GM12878 (cell line): ENCODE data around the gene WWOX. TPM values are rescaled to one million over a fixed set of nuclear protein-coding genes. Genes with fewer than 3 reads are reported as not detected.

Source experiments
- ATAC-seq: fragments of 200-7000 bp; cut with Tn5 transposase; 3 replicates; pipeline ENCODE4 v1.9.1; 2020; ENCODE audit warnings: mild to moderate bottlenecking, moderate library complexity
- BruUV-seq: library from RNA; stranded (reverse); fragments of 400-500 nt; replicated peaks from 2 replicates; lab custom pipeline; 2021; lab: Mats Ljungman, UMichigan
- CTCF ChIA-PET: fragments of 300-600 bp; sonication (Branson Sonifier 250); formaldehyde crosslinking; extraction: SDS; loops from one replicate; lab custom pipeline; 2021; ENCODE audit warnings: inconsistent platforms; lab: Yijun Ruan, JAX
- POLR2A ChIA-PET: fragments of 350-600 bp; formaldehyde crosslinking; extraction: SDS; loops from one replicate; lab custom pipeline; 2021; ENCODE audit warnings: inconsistent platforms; lab: Charles Lee
- RAD21 ChIA-PET: fragments of 300-600 bp; sonication (Branson Sonifier 250); formaldehyde crosslinking; loops from one replicate; lab custom pipeline; 2023; ENCODE audit warnings: antibody characterized with exemption; ENCODE audit not compliant: unreplicated experiment; lab: Charles Lee
- SMC1A ChIA-PET: fragments of 300-600 bp; sonication (Branson Sonifier 250); formaldehyde crosslinking; loops from one replicate; lab custom pipeline; 2023; ENCODE audit not compliant: unreplicated experiment, uncharacterized antibody; lab: Charles Lee
- DNase-seq: peaks from one replicate; pipeline ENCODE4 v3.0.0-alpha.2; 2011; ENCODE audit warnings: low read depth, low spot score
- FAIRE-seq: peaks from 3 replicates; lab custom pipeline; 2011; peaks lifted over from hg19 to GRCh38; lab: Jason Lieb, UNC
- H2AFZ ChIP-seq: 2 replicates; pipeline ENCODE4 v1.6.0; 2011; ENCODE audit warnings: low read depth, low read length, control low read depth; ENCODE audit not compliant: control insufficient read depth
- H3K27ac ChIP-seq: 2 replicates; pipeline ENCODE4 v1.5.1; 2011; ENCODE audit warnings: control low read depth; ENCODE audit not compliant: control insufficient read depth, insufficient read depth
- H3K27me3 ChIP-seq, 2 experiments: replicated peaks in 1 of 2; 2 replicates each; pipeline versions ENCODE4 v1.6.0 to v1.6.1; 2011; ENCODE audit warnings: low read length in 1 of 2; ENCODE audit not compliant: control insufficient read depth in 2 of 2, insufficient read depth in 2 of 2
- H3K36me3 ChIP-seq, 2 experiments: 2 replicates each; pipeline ENCODE4 v1.5.1; 2011; ENCODE audit warnings: low read length in 1 of 2; ENCODE audit not compliant: control insufficient read depth in 2 of 2, insufficient read depth in 2 of 2
- H3K4me1 ChIP-seq: 2 replicates; pipeline ENCODE4 v1.6.1; 2011; ENCODE audit warnings: mild to moderate bottlenecking, low read length, moderate library complexity, mixed read lengths; ENCODE audit not compliant: control insufficient read depth, insufficient read depth
- H3K4me2 ChIP-seq: 2 replicates; pipeline ENCODE4 v1.6.0; 2011; ENCODE audit warnings: control low read depth; ENCODE audit not compliant: control insufficient read depth, insufficient read depth
- H3K4me3 ChIP-seq: fragments of 200-600 bp; sonication (generic); 2 replicates; pipeline ENCODE4 v1.5.1; 2016
- H3K79me2 ChIP-seq: 2 replicates; pipeline ENCODE4 v1.6.0; 2011; ENCODE audit warnings: low read length; ENCODE audit not compliant: control insufficient read depth, insufficient read depth
- H3K9ac ChIP-seq: 2 replicates; pipeline ENCODE4 v1.8.0; 2011; ENCODE audit warnings: low read length, control low read depth, mixed read lengths; ENCODE audit not compliant: control insufficient read depth, insufficient read depth
- H3K9me3 ChIP-seq: replicated peaks from 3 replicates; pipeline ENCODE4 v1.5.1; 2011; ENCODE audit warnings: mild to moderate bottlenecking, low read length; ENCODE audit not compliant: control insufficient read depth, insufficient read depth
- H4K20me1 ChIP-seq: 2 replicates; pipeline ENCODE4 v1.6.0; 2011; ENCODE audit not compliant: control insufficient read depth, insufficient read depth
- ASH2L ChIP-seq: fragments of 300-600, 200-600 bp; sonication (generic); IDR thresholded peaks from 2 replicates; pipeline ENCODE4 v1.6.1; 2017; ENCODE audit warnings: low read depth, mild to moderate bottlenecking, borderline replicate concordance
- BHLHE40 ChIP-seq, 2 experiments: fragments of 450-650 bp in 1 of 2; IDR thresholded peaks; 2 replicates each; pipeline ENCODE4 v1.6.1; 2011 to 2017; ENCODE audit warnings: low read depth in 2 of 2, borderline replicate concordance in 1 of 2, improper control_type of control experiment in 1 of 2, low read length in 1 of 2, mild to moderate bottlenecking in 1 of 2
- GATAD2B ChIP-seq: fragments of 450-650 bp; conservative IDR thresholded peaks from 2 replicates; pipeline ENCODE4 v1.6.1; 2017; ENCODE audit warnings: low read depth, mild to moderate bottlenecking, moderate library complexity
- RB1 ChIP-seq: fragments of 450-650 bp; formaldehyde crosslinking; IDR thresholded peaks from 2 replicates; pipeline ENCODE4 v1.6.1; 2017; ENCODE audit warnings: mild to moderate bottlenecking, borderline replicate concordance
- RFX5 ChIP-seq: IDR thresholded peaks from 2 replicates; pipeline ENCODE4 v1.6.1; 2011; ENCODE audit warnings: low read depth, low read length, improper control_type of control experiment
- SMARCA5 ChIP-seq: fragments of 450-650 bp; IDR thresholded peaks from 2 replicates; pipeline ENCODE4 v1.6.1; 2017; ENCODE audit warnings: mild to moderate bottlenecking
- ZBTB4 ChIP-seq: fragments of 450-650 bp; formaldehyde crosslinking; IDR thresholded peaks from 2 replicates; pipeline ENCODE4 v1.4.0; 2022; ENCODE audit warnings: mild to moderate bottlenecking, moderate library complexity
- WGBS: methylation state at CpG from one replicate; pipeline ENCODE4 v1.1.6; 2016; ENCODE audit warnings: low lambda C conversion rate; ENCODE audit not compliant: insufficient replicate concordance, insufficient coverage; ENCODE audit errors: missing lambda C conversion rate; 5-methylcytosine and 5-hydroxymethylcytosine counted together
- in situ Hi-C: fragments of 300-500 bp; cut with MboI; formaldehyde crosslinking; loops from 9 replicates; pipeline ENCODE4 v1.14.3; 2018; ENCODE audit warnings: mixed read lengths
- intact Hi-C: fragments of 100-400 bp; cut with micrococcal nuclease; formaldehyde crosslinking; loops from one replicate; pipeline ENCODE4 v1.14.2; 2022; ENCODE audit not compliant: unreplicated experiment
- polyA plus RNA-seq, 11 experiments: library from polyadenylated mRNA; depleted of rRNA in 4 of 11; unstranded in 6 of 11; stranded (reverse) in 5 of 11; fragments of >200 nt; fragmentation: Nextera tagmentation in 4 of 11; fragmentation: Illumina TruSeq in 1 of 11; extraction: Ambion mirVana in 4 of 11; extraction: Trizol in 1 of 11; gene quantifications; 1 replicate in 1 of 11; 2 replicates in 10 of 11; pipeline versions ENCODE4 v1.2.1 to v1.2.3, GENCODE V29; 2011 to 2016; ENCODE audit warnings: inconsistent platforms in 2 of 11, missing spikeins in 2 of 11, low read depth in 1 of 11
- total RNA-seq, 4 experiments: library from RNA; depleted of rRNA in 3 of 4; stranded (reverse); fragments of >200 nt in 3 of 4; fragmentation: Illumina TruSeq in 1 of 4; extraction: Trizol in 1 of 4; gene quantifications; 2 replicates each; pipeline versions ENCODE4 v1.2.1 to v1.2.3, GENCODE V29; 2013 to 2021
- TF ChIP-seq, protein P1 (sequence below): fragments of 150-350 bp; IDR thresholded peaks from 2 replicates; pipeline ENCODE4 v1.6.1; 2014; ENCODE audit warnings: mild to moderate bottlenecking, low read depth, low read length
- TF ChIP-seq, protein P2 (sequence below): fragments of 450-650 bp; IDR thresholded peaks from 2 replicates; pipeline ENCODE4 v1.6.1; 2016; ENCODE audit warnings: mild to moderate bottlenecking

The WWOX gene
- total and polyA plus RNA-seq, 10 of the 15 experiments (the other 5 are each of a cell fraction or from before 2014, with no cell fraction given) = 2.8 to 24.4 (median 17.8) TPM

DNA sequence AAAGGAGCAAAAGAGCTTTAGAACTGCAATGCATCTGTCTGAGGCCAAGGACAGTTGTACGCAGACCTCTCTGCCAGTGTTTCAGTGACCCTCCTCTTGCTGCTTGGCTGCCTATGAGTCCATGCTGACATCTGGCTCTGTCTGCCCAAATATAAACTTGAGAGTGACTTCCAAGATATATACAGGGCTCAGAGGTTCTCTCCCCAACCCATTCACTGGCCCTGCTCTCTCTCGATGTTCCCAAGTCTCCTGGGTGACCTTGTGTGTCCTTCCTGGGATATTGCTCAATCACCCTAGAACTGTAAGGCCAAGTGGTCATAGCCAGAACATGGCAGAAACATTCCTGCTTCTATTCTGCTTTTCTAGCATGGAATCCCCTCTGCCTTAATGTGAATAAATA is 716.3 kb downstream of the WWOX start:
- H3K27me3 ChIP-seq = no peaks in the 10 kb centered on the region
- 44% methylated on average over 2 of the region's 2 CpGs for WGBS
- H3K9me3 ChIP-seq = no peaks in the 10 kb centered on the region
- CTCF ChIA-PET = no interaction called here
- H3K9ac ChIP-seq = no peak overlapping the region
- no peak overlapping the region for H3K4me2 ChIP-seq
- SMC1A ChIA-PET = no interaction called here
- no peaks in the 10 kb centered on the region for H3K4me1 ChIP-seq
- H3K79me2 ChIP-seq = no peaks in the 10 kb centered on the region
- ATAC-seq (no peak), FAIRE-seq (no peak), DNase-seq (no peak)
- in situ Hi-C loops = no loop called here
- no peak overlapping the region for H2AFZ ChIP-seq
- POLR2A ChIA-PET = no interaction called here
- no peak overlapping the region for H3K27ac ChIP-seq
- intact Hi-C loops = no loop called here
- H3K4me3 ChIP-seq = no peak overlapping the region
- H4K20me1 ChIP-seq = no peaks in the 10 kb centered on the region
- H3K36me3 ChIP-seq = no peaks in the 10 kb centered on the region
- no peak for TF ChIP-seq RFX5
- no peak for TF ChIP-seq ZBTB4 (CRISPR knock-in tag)
- no peak for TF ChIP-seq SMARCA5
- no peak for TF ChIP-seq ASH2L
- TF ChIP-seq, protein P1, sequence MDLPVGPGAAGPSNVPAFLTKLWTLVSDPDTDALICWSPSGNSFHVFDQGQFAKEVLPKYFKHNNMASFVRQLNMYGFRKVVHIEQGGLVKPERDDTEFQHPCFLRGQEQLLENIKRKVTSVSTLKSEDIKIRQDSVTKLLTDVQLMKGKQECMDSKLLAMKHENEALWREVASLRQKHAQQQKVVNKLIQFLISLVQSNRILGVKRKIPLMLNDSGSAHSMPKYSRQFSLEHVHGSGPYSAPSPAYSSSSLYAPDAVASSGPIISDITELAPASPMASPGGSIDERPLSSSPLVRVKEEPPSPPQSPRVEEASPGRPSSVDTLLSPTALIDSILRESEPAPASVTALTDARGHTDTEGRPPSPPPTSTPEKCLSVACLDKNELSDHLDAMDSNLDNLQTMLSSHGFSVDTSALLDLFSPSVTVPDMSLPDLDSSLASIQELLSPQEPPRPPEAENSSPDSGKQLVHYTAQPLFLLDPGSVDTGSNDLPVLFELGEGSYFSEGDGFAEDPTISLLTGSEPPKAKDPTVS = no peak
- no peak for TF ChIP-seq BHLHE40 (IDR thresholded peaks at IDR 0.05; ENCODE audit: borderline replicate concordance in 1 of 2, low read depth in 2 of 2, low read length in 1 of 2)
- TF ChIP-seq GATAD2B = no peak
- TF ChIP-seq RB1 = no peak
- TF ChIP-seq, protein P2, sequence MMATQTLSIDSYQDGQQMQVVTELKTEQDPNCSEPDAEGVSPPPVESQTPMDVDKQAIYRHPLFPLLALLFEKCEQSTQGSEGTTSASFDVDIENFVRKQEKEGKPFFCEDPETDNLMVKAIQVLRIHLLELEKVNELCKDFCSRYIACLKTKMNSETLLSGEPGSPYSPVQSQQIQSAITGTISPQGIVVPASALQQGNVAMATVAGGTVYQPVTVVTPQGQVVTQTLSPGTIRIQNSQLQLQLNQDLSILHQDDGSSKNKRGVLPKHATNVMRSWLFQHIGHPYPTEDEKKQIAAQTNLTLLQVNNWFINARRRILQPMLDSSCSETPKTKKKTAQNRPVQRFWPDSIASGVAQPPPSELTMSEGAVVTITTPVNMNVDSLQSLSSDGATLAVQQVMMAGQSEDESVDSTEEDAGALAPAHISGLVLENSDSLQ = no peak
- RAD21 ChIA-PET = interaction anchor here (0.6 kb wide), 1 partner anchor 169 kb away, joined by 5 read pairs; no protein-coding TSS in a partner anchor
- no TSS peak for BruUV-seq
